NCI-H345 treated with DMSO at 0.1 percent for 48 hours (cell line): ENCODE data around the gene HVCN1.
"Not testable (repeated sequence)": the region's sequence is repeated elsewhere in the genome, so short reads cannot be mapped to it uniquely, and the experiment has no call there.

Experiments used
- DNase-seq: peaks from one replicate; lab custom pipeline; 2025; ENCODE audit not compliant: unreplicated experiment; lab: John Stamatoyannopoulos, UW

The HVCN1 gene, protein sequence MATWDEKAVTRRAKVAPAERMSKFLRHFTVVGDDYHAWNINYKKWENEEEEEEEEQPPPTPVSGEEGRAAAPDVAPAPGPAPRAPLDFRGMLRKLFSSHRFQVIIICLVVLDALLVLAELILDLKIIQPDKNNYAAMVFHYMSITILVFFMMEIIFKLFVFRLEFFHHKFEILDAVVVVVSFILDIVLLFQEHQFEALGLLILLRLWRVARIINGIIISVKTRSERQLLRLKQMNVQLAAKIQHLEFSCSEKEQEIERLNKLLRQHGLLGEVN

DNA sequence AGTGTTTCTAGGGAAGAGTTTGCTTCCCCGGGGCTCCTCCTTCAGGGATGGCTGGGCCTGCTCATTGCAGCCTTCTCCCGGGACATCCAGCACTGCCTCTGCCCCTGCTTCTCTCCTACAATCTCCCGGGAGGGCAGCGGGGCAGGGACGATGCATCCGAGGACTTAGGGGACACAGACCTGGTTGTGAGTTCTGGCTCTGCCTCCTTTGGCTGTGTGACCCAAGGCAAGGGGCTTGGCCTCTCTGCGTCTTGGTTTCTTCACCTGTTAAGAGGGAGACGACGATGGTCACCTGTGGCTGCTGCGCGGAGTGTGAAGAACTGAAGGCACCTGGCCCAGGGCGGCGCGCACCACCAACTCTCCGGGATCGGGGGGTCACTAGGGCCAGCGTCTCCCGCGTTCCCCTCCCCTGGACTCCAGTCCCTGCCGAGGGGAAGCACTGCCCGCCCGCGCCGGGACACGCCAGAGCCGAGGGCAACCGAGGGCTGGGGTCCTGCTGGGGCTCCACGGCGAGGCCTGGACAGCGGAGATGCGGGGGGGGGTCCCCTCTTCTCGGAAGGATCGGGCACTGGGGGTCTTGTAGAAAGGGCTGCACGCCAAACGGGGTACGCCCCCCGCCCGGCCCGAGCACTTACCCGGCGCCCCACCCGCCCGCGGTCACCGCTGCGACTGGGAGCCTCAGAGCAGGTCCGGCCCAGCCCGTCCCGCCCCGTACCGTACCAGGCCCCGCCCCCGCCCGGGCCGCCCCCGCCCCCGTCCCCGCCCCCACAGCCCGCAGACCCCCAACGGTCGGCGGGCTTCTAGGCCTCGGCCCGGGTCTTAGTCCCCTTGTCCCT, at the start of gene HVCN1:
Gene HVCN1 (minus strand): TSS at position 670 of the 835 bp plus-strand sequence. CDS start 5,870 bp downstream, outside the sequence.
- no peak for DNase-seq

- DNase-seq, result no peak
Measured at GRCh38 chr12:110737532-110737931, 48.6 kb upstream of the HVCN1 start.

DNA sequence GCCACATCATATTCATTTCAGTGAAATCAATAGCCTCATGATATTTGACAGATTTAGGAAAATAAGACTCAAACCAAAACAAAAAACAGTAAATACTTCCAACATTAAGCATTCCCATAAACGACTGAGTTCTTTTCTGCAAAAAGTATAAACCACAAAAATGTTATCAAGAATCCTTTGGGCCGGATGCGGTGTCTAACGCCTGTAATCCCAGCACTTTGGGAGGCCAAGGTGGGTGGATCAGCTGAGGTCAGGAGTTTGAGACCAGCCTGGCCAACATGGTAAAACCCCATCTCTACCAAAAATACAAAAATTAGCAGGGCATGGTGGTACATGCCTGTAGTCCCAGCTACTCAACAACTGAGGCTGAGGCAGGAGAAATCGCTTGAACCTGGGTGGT, 48.1 kb upstream of the HVCN1 start:
- DNase-seq, result not testable (repeated sequence)

DNA sequence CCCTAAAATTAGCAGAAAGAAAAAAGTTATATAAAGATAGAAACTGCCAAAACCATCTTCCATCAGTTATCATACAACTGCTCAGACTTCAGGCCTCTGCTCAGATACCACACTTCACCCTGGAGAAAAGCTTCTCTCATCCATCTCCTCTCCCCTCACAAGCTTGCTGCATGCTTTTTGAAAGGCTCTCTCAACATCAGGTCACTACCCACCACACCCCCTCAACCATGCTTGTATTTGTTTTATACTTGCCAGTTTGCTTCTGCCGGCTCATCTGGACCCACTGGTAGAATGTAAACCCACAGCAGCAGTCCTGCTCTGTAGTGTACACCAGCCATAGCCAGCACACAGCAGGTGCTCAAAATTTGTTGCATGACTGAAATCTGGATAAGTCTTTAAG, 45.0 kb upstream of the HVCN1 start:
- peak; percentile 42 for DNase-seq

DNA sequence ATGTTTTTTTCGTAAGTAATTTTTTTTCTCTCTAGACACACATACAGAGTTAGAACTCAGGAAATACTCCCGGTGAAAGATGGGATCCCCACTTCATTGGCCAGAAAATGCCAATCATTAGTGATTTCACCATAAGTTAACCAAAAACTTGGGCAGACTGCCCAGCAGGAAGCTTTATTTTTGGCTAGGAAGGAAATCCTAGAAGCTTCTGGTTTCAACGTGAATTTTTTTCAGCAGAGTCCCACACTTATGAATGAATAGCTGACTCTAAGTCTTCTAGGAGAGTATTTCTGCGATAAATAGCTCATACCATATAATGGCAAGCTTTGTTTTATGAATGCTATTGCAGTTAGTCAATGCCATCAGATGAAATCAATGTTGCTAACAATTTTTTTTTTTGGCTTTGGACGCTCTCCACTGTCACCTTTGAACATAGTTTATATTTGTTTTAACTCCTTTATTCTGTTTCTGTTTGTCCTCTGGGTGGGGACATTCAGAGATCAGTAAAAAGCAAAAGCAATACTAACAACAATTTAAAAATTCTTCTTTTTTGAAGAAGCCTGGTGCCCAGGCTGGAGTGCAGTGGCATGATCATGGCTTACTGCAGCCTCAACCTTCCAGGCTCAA, 44.3 kb upstream of the HVCN1 start:
- DNase-seq, result no peak

DNA sequence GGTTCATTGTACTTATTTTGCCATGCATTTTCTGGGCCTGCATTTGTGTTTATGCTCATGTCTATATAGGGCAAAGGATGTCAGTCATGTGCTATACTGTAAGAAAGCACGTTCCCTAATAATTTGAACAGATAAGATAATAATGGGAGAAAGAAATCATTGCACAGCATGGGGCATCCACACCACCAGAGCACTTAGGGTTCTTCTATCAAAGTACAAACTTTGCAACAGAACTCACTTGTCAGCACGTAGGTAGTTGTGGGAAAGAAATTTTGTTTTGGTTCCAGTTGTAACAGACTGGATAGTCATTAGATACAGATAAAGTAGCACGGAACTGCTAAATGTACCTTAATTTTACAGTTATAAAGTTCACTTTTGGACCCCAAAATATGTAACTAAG, 43.7 kb upstream of the HVCN1 start:
- no peak for DNase-seq

DNA sequence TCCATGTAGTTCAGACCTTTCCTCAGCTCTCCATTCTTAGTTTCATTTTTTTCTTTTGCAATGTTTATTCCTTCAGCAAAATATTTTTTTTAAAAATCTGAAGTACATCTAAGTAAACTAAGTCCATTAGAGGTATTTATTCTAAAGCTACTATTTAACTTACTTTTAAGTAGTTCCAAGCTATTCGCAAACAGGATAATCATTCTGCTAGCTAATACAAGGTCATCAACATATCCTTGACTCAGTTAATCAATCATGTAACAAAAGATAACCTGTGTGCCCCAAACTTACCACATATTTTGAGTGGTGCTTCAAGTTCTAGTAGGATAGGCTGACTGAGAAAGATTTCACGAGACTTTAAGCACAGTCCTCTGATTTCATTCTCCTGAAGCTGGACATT, 42.6 kb upstream of the HVCN1 start:
- no peak for DNase-seq

GRCh38 chr12:110728628-110729027, 39.7 kb upstream of the HVCN1 start:
- no peak for DNase-seq

GRCh38 chr12:110726708-110727369, 37.9 kb upstream of the HVCN1 start:
- DNase-seq, result no peak

- DNase-seq, result no peak
Measured at GRCh38 chr12:110726028-110726427, 37.1 kb upstream of the HVCN1 start.

- DNase-seq, result no peak
Measured at GRCh38 chr12:110725267-110725666, 36.4 kb upstream of the HVCN1 start.

- not testable (repeated sequence) for DNase-seq
Measured at GRCh38 chr12:110722892-110723291, 34.0 kb upstream of the HVCN1 start.

GRCh38 chr12:110721570-110721969, 32.7 kb upstream of the HVCN1 start:
- DNase-seq, result peak; percentile 36

DNA sequence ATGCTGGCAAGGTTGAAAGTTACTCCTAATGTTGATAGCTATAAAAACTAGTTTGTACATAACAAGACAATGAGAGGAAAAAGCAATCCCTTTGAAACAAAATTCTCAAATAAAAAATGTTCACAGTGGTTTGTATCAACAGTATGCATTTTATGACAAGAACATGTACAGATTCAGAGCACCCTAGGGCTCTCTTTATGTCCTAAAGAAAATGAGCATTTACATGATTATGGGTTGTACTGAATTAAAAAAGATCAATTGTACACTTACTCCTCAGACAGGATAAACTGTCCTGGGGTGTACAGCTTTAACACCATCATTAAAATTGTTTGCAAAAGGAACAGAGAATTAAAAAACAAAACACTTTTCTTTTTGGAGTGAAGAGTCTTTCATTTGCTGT, 31.6 kb upstream of the HVCN1 start:
- no peak for DNase-seq

GRCh38 chr12:110718222-110718908, 29.4 kb upstream of the HVCN1 start:
- DNase-seq, result peak; percentile 71

GRCh38 chr12:110717037-110717436, 28.1 kb upstream of the HVCN1 start:
- no peak for DNase-seq

DNA sequence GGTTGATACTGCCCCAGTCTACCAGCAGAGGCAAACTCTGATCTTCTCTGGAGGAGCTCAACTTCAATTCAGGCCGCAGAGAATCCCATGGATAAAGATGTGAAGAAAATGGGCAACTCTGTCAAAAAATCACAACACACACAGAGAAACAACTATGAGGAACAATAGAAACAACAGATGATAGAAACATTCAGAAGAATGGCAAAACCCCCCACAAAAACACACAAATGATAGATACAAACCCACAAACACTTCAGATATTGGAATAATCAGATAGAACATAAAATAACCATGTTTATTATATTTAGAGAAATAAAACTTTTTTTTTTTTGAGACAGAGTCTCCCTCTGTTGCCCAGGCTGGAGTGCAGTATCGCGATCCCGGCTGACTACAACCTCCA, 20.0 kb upstream of the HVCN1 start:
- no peak for DNase-seq

DNA sequence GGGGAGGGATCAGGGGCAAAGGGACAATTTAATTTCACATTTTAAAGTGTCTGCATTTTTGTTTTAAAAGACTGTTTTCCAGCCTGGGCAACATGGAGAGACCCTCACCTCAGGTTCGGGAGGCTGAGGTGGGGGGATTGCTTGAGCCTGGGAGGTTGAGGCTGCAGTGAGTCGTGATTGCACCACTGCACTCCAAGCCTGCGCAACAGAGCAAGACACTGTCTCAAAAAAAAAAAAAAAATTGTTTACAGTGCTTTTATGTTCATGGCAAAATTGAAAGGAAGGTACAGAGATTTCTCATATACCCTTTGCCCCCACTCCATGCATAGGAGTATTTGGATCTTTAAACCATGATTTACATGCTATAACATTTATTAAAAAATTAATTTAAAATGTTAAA, 16.4 kb upstream of the HVCN1 start:
- DNase-seq, result no peak

GRCh38 chr12:110704750-110705149, 15.8 kb upstream of the HVCN1 start:
- DNase-seq, result peak; percentile 18

DNA sequence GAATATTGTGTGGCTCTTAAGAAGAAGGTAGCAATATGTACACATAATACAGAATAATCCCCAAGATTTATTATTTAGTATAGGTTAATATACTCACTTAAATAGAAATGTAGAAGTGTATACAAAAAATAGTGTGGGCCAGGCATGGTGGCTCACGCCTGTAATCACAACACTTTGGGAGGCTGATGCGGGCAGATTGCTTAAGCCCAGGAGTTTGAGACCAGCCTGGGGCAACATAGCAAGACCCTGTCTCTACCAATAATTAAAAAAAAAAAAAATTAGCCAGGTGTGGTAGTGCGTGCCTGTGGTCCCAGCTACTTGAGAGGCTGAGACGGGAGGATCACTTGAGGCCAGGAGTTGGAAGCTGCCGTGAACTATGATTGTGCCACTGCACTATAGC, 15.3 kb upstream of the HVCN1 start:
- DNase-seq, result no peak

GRCh38 chr12:110702081-110702480, 13.2 kb upstream of the HVCN1 start:
- no peak for DNase-seq
